Muscle of back (tissue), 11 donors: ENCODE results near the gene PTPRN2. TPM values are rescaled to one million over a fixed set of nuclear protein-coding genes. Genes with fewer than 3 reads are reported as not detected.

Source experiments
- DNase-seq, 3 donors: peaks; one replicate each; pipeline versions ENCODE4 v3.0.0 to v3.0.0-alpha.2; 2013
- polyA plus RNA-seq, 10 donors: library from polyadenylated mRNA; unstranded; fragments of 120-200 nt; gene quantifications; one replicate each; pipeline ENCODE4 v1.2.1, GENCODE V29; 2013; ENCODE audit not compliant: insufficient read length in 10 of 10

Gene PTPRN2
- polyA plus RNA-seq, 10 donors = 1.8 to 3.1 (median 2.1) TPM

GRCh38 chr7:157805713-157806112 lies 781.9 kb downstream of the PTPRN2 start:
- DNase-seq = no peak

- no peak for DNase-seq
Observed at GRCh38 chr7:157803906-157804305, 783.7 kb downstream of the PTPRN2 start.

GRCh38 chr7:157801971-157802675 lies 785.5 kb downstream of the PTPRN2 start:
- no peak for DNase-seq

- DNase-seq = no peak
Observed at GRCh38 chr7:157801113-157801512, 786.5 kb downstream of the PTPRN2 start.

GRCh38 chr7:157800281-157800680 lies 787.3 kb downstream of the PTPRN2 start:
- no peak for DNase-seq

- no peak for DNase-seq
Observed at GRCh38 chr7:157799076-157799685, 788.4 kb downstream of the PTPRN2 start.

GRCh38 chr7:157797361-157797760 lies 790.3 kb downstream of the PTPRN2 start:
- no peak for DNase-seq

- DNase-seq = no peak
Observed at GRCh38 chr7:157796846-157797245, 790.8 kb downstream of the PTPRN2 start.

GRCh38 chr7:157795643-157796042 lies 792.0 kb downstream of the PTPRN2 start:
- DNase-seq = no peak

GRCh38 chr7:157795199-157795598 lies 792.4 kb downstream of the PTPRN2 start:
- no peak for DNase-seq

GRCh38 chr7:157794746-157795065 lies 792.9 kb downstream of the PTPRN2 start:
- no peak for DNase-seq

- no peak for DNase-seq
Observed at GRCh38 chr7:157793973-157794745, 793.5 kb downstream of the PTPRN2 start.

- no peak for DNase-seq
Observed at GRCh38 chr7:157793087-157793353, 794.6 kb downstream of the PTPRN2 start.

GRCh38 chr7:157792241-157793086 lies 795.2 kb downstream of the PTPRN2 start:
- no peak for DNase-seq

- no peak for DNase-seq
Observed at GRCh38 chr7:157791666-157792065, 796.0 kb downstream of the PTPRN2 start.

- DNase-seq = no peak
Observed at GRCh38 chr7:157791261-157791660, 796.4 kb downstream of the PTPRN2 start.

- no peak for DNase-seq
Observed at GRCh38 chr7:157789942-157790341, 797.7 kb downstream of the PTPRN2 start.

- no peak for DNase-seq
Observed at GRCh38 chr7:157789094-157789493, 798.5 kb downstream of the PTPRN2 start.

GRCh38 chr7:157788573-157788972 lies 799.0 kb downstream of the PTPRN2 start:
- DNase-seq = no peak

GRCh38 chr7:157787275-157787701 lies 800.3 kb downstream of the PTPRN2 start:
- no peak for DNase-seq

- DNase-seq = no peak
Observed at GRCh38 chr7:157786375-157787274, 801.0 kb downstream of the PTPRN2 start.
